Measurements from ENCODE around the gene GFOD1.

DNA sequence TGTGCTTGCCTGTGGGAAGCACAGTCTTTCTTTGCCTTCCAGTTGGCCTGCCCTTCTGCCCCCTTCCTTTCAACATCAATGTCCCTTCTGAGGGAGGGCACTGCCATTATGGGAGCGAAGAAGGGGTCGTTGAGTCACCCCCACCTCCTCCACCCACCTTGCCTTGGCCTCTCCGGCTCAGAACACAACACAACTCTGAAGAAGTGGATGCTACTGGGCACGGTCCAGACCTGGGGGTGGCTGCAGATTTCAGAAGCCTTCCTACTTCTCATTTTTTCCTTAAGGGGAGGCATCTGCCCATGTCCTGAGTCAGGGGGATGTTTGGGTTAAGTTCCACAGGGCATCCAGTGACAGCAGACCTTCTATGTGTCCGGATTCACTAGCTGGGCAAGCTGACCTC lies 72.1 kb downstream of the GFOD1 start:
- TF ChIP-seq, protein P1, sequence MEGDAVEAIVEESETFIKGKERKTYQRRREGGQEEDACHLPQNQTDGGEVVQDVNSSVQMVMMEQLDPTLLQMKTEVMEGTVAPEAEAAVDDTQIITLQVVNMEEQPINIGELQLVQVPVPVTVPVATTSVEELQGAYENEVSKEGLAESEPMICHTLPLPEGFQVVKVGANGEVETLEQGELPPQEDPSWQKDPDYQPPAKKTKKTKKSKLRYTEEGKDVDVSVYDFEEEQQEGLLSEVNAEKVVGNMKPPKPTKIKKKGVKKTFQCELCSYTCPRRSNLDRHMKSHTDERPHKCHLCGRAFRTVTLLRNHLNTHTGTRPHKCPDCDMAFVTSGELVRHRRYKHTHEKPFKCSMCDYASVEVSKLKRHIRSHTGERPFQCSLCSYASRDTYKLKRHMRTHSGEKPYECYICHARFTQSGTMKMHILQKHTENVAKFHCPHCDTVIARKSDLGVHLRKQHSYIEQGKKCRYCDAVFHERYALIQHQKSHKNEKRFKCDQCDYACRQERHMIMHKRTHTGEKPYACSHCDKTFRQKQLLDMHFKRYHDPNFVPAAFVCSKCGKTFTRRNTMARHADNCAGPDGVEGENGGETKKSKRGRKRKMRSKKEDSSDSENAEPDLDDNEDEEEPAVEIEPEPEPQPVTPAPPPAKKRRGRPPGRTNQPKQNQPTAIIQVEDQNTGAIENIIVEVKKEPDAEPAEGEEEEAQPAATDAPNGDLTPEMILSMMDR (conservative IDR thresholded peaks at IDR 0.05; ENCODE audit: low read length) = no peak
- TF ChIP-seq EZH2phosphoT487 (IDR thresholded peaks at IDR 0.05; ENCODE audit: borderline replicate concordance) = no peak
